BE2C (cell line): ENCODE data around the gene PRXL2B.

Source experiments
- DNase-seq: peaks from one replicate; pipeline ENCODE4 v3.0.0-alpha.2; 2020
- H3K27me3 ChIP-seq: fragments of 250-450 bp; sonication (Bioruptor Pico); 2 replicates; pipeline ENCODE4 v1.5.1; 2020; ENCODE audit warnings: mild to moderate bottlenecking
- H3K36me3 ChIP-seq: fragments of 250-450 bp; sonication (Bioruptor Pico); 2 replicates; pipeline ENCODE4 v1.5.1; 2020; ENCODE audit warnings: mild to moderate bottlenecking
- H3K4me1 ChIP-seq: fragments of 250-450 bp; sonication (Bioruptor Pico); 2 replicates; pipeline ENCODE4 v1.5.1; 2020
- H3K4me3 ChIP-seq: 2 replicates; pipeline ENCODE4 v1.5.1; 2011; ENCODE audit warnings: low read depth, low read length
- H3K9me3 ChIP-seq: fragments of 250-450 bp; sonication (Bioruptor Pico); 2 replicates; pipeline ENCODE4 v1.5.1; 2020
- CTCF ChIP-seq: IDR thresholded peaks from 2 replicates; pipeline ENCODE4 v1.5.1; 2012; ENCODE audit warnings: mild to moderate bottlenecking, low read depth, low read length

The PRXL2B gene

GRCh38 chr1:2601721-2602303, 15.2 kb downstream of the PRXL2B start:
- H3K9me3 ChIP-seq = no peaks in the 10 kb centered on the region
- no peaks in the 10 kb centered on the region for H3K36me3 ChIP-seq
- H3K27me3 ChIP-seq = no peaks in the 10 kb centered on the region
- H3K4me1 ChIP-seq = no peaks in the 10 kb centered on the region
- no peak for TF ChIP-seq CTCF
- DNase-seq = no peak
- H3K4me3 ChIP-seq = no peak overlapping the region

DNA sequence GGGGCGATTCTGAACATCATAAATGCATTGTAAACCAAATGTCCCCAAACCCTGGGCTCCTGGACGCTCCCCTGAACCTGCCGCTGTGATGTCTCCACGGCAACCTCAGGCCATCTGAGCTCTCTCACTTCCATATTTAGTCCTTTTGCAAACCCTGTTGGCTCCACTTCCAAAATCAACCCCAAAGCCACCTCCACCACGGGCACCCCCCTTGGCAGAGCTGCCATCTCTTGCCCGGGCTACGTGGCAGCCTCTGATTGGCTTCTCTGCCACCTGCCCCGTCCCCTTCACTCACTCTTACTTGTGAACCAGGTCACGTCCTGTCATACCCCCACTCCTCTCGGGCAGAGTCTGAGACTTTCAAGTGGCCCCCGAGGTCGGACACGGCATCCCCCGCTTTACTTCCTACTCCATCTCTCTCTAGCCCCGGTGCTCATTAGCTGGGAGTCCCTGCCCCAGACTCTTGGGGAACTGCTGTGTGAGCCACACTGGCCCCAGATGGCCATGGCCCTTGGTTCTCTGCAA, 15.8 kb downstream of the PRXL2B start:
- H3K27me3 ChIP-seq = no peaks in the 10 kb centered on the region

DNA sequence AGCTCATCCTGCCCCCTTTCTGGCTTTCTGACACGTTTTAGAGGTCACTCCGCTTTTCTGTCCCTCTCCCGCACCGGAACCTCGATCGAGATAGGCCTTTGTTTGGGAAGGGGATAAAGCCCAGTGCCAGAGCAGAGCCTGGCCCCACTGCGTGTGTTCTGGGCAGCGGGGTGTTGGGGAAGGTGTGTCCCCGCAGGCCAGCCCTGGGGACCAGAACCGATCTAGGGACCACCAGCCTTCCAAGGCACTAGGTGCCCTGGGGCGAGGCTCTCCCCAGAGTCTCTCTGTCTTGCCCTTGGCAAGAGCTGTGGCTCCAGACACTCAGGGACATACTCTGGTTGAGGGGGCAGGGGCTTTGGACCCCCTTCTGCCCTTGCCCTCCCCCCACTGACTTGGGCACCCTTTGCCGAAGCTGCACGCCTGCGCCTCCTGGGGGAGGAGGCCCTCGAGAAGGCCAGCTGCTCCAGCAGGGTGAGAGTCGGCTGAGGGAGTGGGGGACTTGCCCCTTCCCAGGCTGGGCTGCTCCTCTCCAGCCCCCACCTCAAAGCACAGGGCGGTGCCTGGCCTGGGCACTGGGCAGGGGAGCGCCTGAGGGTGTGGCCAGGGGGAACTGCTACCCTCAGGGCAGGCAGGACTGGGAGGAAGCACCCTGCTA, 16.4 kb downstream of the PRXL2B start:
- TF ChIP-seq CTCF = no peak
- Histone ChIP-seq H3K9me3 (no peaks in the 10 kb centered on the region), H3K36me3 (no peaks in the 10 kb centered on the region), H3K4me1 (no peaks in the 10 kb centered on the region), H3K27me3 (no peaks in the 10 kb centered on the region), H3K4me3 (no peak overlapping the region)
- no peak for DNase-seq

More for the DNA sequence above, 15.8 kb downstream of the PRXL2B start:
- Histone ChIP-seq H3K9me3 (no peaks in the 10 kb centered on the region), H3K4me1 (no peaks in the 10 kb centered on the region), H3K36me3 (no peaks in the 10 kb centered on the region), H3K4me3 (no peak overlapping the region)
- DNase-seq = no peak
- no peak for TF ChIP-seq CTCF

GRCh38 chr1:2603521-2604155, 17.1 kb downstream of the PRXL2B start:
- DNase-seq = no peak
- Histone ChIP-seq H3K4me1 (no peaks in the 10 kb centered on the region), H3K36me3 (no peaks in the 10 kb centered on the region), H3K4me3 (no peak overlapping the region), H3K9me3 (no peaks in the 10 kb centered on the region), H3K27me3 (no peaks in the 10 kb centered on the region)
- TF ChIP-seq CTCF = no peak

DNA sequence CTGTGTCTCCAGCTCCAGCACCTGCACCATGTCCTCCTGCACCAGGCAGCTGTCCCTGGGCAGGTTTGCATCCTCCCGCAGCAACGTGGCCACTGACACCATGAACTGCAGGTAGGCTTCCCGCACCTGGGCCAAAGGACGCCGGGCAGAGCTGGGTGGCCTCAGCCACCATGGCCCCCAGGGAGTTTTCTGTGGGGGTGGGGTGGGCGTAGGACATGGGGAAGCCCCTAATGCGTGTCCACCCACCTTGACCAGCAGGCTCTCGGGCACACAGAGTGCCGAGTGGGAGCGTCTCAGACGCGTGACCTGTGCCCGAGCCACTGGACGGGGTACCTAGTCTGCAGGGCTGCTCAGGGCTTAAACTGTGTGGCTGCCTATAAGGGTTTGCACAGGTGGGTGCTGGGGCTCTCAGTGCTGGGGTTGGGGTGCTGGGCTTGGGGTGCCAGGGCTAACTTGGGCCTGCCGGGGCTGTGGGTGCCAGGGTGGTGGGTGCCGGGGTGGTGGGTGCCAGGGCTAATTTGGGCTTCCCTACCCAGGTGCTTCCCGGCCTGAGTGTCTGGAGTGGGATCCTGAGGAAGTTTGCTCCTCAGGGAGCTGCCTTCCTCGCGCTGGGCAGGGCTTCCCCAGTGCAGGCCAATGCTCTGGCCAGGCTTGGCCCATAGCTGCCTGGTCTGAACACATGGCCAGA, 17.7 kb downstream of the PRXL2B start:
- Histone ChIP-seq H3K36me3 (no peaks in the 10 kb centered on the region), H3K9me3 (no peaks in the 10 kb centered on the region)
- TF ChIP-seq CTCF = no peak

More for the DNA sequence above, 17.7 kb downstream of the PRXL2B start:
- H3K27me3 ChIP-seq = no peaks in the 10 kb centered on the region
- H3K4me3 ChIP-seq = no peak overlapping the region
- DNase-seq = no peak
- H3K4me1 ChIP-seq = no peaks in the 10 kb centered on the region
